T47D (cell line): ENCODE results near the gene ACTN4.

Source experiments
- DNase-seq, 2 experiments: peaks; one replicate each; pipeline versions ENCODE4 v3.0.0 to v3.0.0-alpha.2; 2011 to 2012; ENCODE audit warnings: low read depth in 1 of 2, low spot score in 1 of 2
- JUND ChIP-seq: IDR thresholded peaks from 2 replicates; pipeline ENCODE4 v1.6.1; 2012; ENCODE audit warnings: low read depth
- in situ Hi-C: cut with HindIII; loops from 2 replicates; pipeline ENCODE4 v1.10.0; 2016; ENCODE audit warnings: low sequenced_read_pairs, low pct_unique_long_range_greater_than_20kb

ACTN4 gene

DNA sequence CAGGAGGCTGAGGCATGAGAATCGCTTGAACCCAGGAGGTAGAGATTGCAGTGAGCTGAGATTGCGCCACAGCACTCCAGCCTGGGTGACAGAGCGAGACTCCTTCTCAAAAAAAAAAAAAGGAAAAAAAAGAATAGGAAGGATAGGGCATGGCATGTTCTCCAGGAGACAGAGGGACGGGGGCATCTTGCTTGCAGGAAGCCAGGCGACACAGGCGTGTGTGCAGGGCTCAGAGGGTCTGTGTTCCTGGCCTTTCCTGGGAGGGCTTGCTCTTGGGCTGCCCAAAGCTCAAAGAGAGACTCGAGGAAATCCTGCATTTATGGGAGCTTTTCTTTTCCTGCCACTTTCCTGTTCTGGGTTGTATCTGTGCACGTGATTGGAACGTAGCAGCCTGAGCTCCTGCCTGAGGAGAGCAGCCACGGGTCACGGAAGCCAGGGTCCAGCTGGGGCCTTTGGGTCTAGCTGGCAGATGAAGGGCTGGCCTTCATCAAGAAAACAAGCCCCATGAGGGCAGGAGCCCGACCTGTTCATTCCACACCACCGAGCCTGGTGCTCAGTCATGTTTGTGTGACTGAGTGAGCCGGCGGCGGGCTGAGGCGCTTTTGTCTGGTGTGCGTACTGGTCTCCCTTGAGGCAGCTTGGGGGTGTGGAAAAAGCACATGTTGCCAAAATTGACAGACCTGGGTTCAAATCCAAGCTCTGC, 52.3 kb downstream of the ACTN4 start:
- in situ Hi-C loops: no loop called here
- TF ChIP-seq JUND: no peak
- DNase-seq: no peak

DNA sequence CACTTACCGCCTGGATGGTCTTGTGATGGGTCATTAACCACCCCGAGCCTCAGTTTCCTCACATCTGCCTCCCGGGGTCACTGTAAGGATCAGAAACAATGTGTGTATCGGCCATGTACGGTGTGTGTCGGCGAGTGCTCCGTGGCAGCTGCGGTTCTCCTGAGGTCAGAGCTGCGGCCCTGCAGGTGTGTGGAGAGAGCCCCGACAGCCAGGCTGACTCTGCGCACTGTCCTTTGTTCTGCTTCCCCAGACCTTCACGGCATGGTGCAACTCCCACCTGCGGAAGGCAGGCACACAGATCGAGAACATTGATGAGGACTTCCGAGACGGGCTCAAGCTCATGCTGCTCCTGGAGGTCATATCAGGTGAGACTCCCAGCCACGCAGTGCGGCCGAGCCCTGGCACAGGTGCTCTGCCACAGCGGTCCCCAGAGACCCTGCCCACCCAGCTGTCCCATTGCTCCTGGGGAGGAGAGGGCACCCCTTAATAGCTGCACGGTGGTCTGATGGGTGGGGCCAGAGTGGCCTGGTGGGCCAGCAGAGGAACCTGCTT, 53.0 kb downstream of the ACTN4 start:
- no peak for DNase-seq
- in situ Hi-C loops: no loop called here
- TF ChIP-seq JUND: no peak

DNA sequence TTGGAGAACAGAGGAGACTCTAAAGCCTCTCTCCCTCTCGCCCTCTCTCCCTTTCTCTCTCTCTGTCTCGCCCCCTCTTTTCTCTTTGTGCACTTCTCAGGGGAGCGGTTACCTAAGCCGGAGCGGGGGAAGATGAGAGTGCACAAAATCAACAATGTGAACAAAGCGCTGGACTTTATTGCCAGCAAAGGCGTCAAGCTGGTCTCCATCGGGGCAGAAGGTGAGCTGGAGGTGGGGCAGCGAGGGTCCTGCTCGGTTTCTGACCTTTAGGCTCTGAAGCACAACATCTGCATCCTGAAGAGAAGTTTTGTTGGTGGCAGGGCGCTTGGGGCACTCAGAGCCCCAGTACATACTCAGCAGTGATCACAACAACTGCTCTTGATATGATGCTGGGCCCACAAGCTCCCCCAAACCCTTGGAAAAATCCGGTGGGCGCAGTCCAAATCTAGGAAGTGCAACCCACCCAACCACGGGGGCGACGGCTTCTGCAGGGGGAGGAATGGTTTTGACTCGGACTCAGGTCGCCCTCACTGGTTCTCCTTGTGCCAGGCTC, 53.5 kb downstream of the ACTN4 start:
- TF ChIP-seq JUND: no peak
- in situ Hi-C loops: no loop called here

DNA sequence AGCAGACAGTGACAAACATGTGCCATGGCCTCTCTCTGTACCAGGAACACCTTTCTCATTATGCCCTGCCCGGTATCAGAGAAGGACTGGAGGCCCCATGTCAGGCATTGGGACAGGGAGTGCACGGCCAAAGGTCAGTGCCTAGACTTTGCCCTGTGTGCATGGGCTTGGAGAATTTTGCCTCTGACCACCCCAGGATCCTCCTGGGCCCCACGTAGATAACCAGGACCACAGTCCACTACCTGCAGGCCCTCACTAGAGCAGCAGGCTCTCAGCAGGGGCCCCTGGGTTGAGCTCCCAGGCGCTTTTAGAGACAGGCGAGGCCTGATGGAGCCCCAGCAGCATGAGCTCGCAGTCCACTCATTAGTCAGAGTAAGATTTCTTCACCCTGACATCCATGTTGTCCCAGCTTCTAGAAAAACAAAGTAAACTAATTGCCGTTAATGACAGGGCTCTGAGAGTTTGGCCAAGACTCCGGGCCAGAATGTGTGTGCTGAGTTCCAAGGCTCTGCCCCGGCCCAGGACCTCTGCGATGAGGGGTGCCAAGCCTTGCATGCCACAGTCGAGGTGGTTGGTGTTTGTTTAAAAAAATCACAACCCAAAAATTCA, 54.1 kb downstream of the ACTN4 start:
- TF ChIP-seq JUND: no peak
- in situ Hi-C loops: no loop called here
- DNase-seq: no peak

More for the DNA sequence above, 53.5 kb downstream of the ACTN4 start:
- no peak for DNase-seq

DNA sequence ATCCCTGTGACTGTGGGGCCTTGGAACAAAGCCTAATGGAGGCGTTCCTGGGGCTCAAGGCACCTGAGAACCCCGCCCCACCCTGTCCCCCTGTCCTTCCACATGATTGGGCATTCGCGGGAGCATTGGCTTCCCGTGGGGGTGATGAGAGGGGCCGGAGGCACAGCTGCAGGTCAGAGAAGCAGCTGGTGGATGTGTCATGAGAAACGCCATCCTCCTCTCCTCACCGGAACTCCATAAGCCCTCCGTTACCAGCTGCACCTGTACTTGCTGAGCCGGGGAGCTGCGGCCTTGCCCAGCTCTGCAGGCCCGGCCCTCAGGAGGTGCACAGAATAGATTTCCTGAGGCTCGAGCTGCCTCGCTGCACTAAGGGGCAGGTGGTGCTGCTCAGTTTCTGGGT, 54.8 kb downstream of the ACTN4 start:
- in situ Hi-C loops: no loop called here
- no peak for TF ChIP-seq JUND
- DNase-seq: no peak

DNA sequence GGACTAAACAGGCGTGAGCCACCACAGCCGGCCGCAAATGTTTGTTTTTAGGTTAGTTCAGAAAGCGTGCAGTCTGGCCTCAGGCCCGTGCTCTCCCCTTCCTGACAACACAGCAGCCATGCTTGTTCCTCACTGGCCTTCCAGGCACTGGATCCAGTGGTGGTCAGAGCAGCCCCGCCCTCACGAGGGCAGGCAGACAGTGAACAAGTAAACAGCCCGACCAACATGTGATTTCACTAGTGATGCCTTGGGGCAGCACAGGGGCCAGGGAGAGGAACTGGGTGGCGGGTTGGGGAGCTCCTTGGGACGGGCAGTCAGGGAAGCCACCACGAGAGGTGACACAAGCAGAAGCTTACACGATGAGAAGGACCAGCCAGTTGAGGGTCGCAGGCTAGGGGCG, 56.1 kb downstream of the ACTN4 start:
- in situ Hi-C loops: no loop called here
- TF ChIP-seq JUND: no peak
- no peak for DNase-seq

DNA sequence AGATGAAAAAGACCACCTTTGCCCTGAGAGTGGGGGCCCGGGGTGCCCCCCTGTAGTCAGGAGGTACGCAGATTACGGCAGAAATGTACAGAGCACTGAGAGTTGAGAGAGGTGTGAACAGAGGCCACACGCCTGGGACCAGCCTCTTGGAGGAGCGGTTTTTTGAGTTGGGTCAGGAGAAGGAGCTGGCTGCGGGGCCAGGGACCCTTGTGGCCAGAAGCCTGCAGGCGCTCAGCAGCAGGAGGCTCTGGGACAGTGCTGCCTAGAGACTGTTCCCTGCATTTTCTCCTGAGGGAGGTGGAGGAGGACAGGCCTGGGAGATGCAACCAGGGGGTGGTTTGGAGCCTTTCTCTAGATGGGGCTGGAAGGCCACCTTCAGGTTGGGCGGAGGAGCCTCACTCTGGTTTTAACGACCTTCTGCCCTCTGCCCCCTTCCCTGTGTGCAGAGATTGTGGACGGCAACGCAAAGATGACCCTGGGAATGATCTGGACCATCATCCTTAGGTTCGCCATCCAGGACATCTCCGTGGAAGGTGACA, 57.1 kb downstream of the ACTN4 start:
- DNase-seq: no peak
- TF ChIP-seq JUND: no peak
- in situ Hi-C loops: no loop called here

DNA sequence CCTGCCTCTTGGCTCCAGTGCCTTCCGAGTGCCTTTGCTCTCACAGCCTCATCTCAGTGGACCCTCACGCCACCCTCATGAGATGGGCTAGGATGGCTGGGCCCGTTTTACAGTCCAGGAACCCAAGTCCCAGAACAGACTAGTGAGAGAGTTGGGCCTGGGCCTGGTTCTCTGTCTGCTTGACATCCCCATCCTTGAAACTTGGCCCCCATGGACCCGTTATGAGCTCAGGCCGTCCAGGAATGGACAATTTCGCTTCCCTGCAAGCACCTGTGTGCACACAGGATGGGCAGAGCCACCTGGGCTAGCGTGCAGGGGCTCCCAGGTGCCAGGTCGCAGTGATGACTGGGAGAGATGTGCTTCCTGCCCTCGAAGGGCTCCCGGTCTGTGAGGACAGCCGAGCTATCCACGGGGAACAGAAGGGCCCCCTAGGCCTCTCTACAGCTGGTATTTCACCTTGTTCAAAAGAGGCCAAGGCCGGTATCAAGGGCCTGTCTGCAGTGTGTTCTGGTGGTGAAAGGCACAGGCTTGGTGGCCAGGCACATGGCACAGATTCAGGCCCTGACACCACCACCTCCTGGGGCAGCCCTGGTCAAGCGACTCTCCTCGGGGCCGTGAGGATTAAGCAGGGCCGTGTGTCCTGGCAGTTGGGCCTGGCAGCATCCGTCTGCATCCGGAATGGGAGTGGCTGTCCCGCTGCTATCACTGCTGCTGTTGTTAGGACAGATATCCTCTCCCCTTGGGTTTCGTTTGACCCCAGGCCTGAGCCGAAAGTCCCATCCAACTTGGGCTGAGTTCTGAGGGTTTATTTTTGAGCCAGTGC, 58.0 kb downstream of the ACTN4 start:
- no peak for DNase-seq
- in situ Hi-C loops: no loop called here
- no peak for TF ChIP-seq JUND

DNA sequence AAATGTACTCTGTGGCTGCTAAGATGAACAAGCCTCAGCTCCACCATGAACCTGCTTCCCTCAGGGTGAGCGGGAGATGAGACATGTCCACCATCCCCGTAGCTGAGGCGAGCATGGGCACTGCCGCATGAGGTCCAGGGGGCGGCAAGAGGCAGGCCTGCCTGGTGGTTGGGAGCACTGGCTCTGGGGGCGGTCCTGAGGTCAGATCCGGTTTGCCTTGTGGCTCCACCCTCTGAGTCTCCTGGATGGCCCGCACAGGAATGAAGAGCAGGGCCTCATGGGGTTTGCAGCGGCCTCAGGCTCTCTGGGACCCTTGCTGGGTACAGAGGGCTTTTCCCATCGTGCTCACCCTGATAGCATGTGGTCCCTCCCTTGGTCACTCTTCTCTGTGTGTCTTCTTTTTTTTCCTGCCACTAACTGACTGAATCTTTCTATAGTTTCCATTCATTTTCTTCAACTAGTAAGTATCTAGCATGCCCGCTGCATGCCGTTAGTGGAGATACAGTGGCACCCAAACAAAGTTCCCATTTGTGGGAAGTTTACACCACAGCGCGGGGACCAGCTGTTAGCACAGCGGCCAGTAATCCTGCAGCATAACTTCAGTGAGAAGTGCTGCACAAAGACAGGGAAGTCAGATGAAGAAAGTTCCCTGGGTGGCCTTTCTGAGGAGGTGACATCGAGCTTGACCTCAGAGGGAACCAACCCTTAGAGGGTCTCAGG, 59.5 kb downstream of the ACTN4 start:
- peak in 1 of 2 experiments; percentile 45 for DNase-seq
- TF ChIP-seq JUND: no peak
- in situ Hi-C loops: no loop called here

DNA sequence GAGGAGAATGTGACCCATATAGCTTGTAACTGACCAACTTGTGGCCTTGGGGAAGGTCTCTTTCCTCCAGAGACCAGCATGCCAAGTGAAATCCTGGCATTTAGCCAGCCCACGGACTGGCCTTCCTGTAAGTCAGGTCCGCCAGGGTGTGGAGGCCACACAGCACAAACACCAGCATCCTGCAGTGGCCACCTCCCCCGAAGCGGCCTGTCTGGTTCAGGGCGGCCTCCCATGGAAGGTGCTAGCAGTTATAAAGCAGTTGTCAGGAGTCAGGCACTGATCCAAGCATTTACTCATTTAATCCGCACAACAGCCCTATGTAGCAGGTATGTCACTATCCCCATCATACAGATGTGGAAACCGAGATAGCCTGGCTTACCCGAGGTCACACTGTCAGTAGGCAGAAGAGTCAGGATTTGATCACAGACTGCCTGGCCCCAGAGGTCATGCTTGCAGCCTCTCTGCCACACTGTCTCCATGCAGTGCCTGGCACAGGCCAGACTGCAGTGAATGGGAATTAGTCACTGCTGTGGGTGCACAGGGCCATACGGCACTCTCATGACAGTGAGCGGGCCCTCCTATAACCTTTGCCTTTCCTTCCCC, 60.2 kb downstream of the ACTN4 start:
- TF ChIP-seq JUND: no peak
- DNase-seq: peak; percentile 62 to 87
- in situ Hi-C loops: no loop called here

DNA sequence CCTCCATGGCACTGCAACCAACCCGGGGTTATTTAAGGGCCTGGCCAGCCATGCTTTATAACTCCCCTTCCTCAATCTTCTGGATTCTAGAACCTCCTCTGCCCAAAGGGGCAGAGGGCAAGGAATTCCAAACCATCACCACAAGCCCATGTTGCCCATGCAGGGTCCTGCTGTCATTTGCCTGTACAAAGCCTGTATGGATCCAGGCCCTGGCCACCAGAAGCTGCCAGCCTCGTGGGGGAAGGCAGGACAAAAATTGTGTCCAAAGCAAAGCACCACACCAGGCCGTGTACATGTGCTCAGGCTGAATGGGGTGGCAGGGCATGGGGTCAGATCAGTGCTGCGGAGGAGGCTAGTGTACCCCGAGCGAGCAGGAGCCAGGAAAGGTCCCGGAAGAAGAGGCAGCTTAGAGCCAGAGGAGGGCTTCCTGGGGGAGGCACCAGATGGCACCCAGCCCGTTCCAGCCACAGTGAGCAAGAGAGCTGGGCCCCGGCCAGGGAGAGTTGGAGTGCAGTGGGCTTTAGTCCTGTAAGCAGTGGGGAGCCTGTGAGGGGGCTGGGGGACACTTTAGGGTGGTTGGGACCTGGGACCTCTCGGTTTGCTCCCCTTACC, 61.1 kb downstream of the ACTN4 start:
- DNase-seq: no peak
- no peak for TF ChIP-seq JUND
- in situ Hi-C loops: no loop called here
